Karpas-422 (cell line): ENCODE results near the gene SH3RF1. TPM values are rescaled to one million over a fixed set of nuclear protein-coding genes. Genes with fewer than 3 reads are reported as not detected.

ENCODE experiments used
- DNase-seq: peaks from one replicate; pipeline ENCODE4 v3.0.0-alpha.2; 2015
- H2AFZ ChIP-seq: fragments of 200-600 bp; sonication (generic); 2 replicates; pipeline ENCODE4 v1.6.1; 2014; ENCODE audit warnings: antibody characterized with exemption, low read length, mixed read lengths
- H3K27ac ChIP-seq: fragments of 200-600 bp; sonication (generic); 2 replicates; pipeline ENCODE4 v1.5.1; 2014; ENCODE audit warnings: mild to moderate bottlenecking, low read length, moderate library complexity
- H3K27me3 ChIP-seq: fragments of 200-600 bp; sonication (generic); 2 replicates; pipeline ENCODE4 v1.6.1; 2014; ENCODE audit warnings: low read length, mixed read lengths
- H3K36me3 ChIP-seq: fragments of 200-600 bp; sonication (generic); 2 replicates; pipeline ENCODE4 v1.6.1; 2014; ENCODE audit warnings: low read length, mixed read lengths; ENCODE audit not compliant: insufficient read depth
- H3K4me1 ChIP-seq: fragments of 200-600 bp; sonication (generic); 2 replicates; pipeline ENCODE4 v1.6.1; 2014; ENCODE audit warnings: mild to moderate bottlenecking, low read length, mixed read lengths
- H3K4me2 ChIP-seq: fragments of 200-600 bp; sonication (generic); 2 replicates; pipeline ENCODE4 v1.6.1; 2014; ENCODE audit warnings: low read length, low read depth, mild to moderate bottlenecking; ENCODE audit not compliant: poor library complexity, severe bottlenecking
- H3K4me3 ChIP-seq: fragments of 200-600 bp; sonication (generic); 2 replicates; pipeline ENCODE4 v1.5.1; 2014; ENCODE audit warnings: mild to moderate bottlenecking, antibody characterized with exemption, low read length, mixed read lengths
- H3K79me2 ChIP-seq: fragments of 200-600 bp; sonication (generic); 2 replicates; pipeline ENCODE4 v1.6.1; 2014; ENCODE audit warnings: mild to moderate bottlenecking, low read length, mixed read lengths
- H3K9ac ChIP-seq: fragments of 200-600 bp; sonication (generic); 2 replicates; pipeline ENCODE4 v1.6.0; 2014; ENCODE audit warnings: low read length
- H3K9me2 ChIP-seq: fragments of 200-600 bp; sonication (generic), shearing (Covaris generic); replicated peaks from 2 replicates; pipeline ENCODE4 v1.6.0; 2014; ENCODE audit warnings: mild to moderate bottlenecking, low read length, moderate library complexity; ENCODE audit not compliant: insufficient read depth
- H3K9me3 ChIP-seq: fragments of 300-700, 200-600 bp; sonication (generic); 2 replicates; pipeline ENCODE4 v1.6.1; 2014; ENCODE audit warnings: low read length, mixed read lengths
- H4K20me1 ChIP-seq: fragments of 200-600 bp; sonication (generic); 2 replicates; pipeline ENCODE4 v1.6.1; 2014; ENCODE audit warnings: mild to moderate bottlenecking, antibody characterized with exemption, low read length, low read depth; ENCODE audit not compliant: insufficient read depth
- total RNA-seq: library from RNA; depleted of rRNA; stranded (reverse); fragments of >200 nt; shearing (Covaris generic); gene quantifications from 2 replicates; pipeline ENCODE4 v1.2.3, GENCODE V29; 2014; ENCODE audit warnings: low replicate concordance

Gene SH3RF1
- total RNA-seq, 1 experiment from 2014 or later: not detected

DNA sequence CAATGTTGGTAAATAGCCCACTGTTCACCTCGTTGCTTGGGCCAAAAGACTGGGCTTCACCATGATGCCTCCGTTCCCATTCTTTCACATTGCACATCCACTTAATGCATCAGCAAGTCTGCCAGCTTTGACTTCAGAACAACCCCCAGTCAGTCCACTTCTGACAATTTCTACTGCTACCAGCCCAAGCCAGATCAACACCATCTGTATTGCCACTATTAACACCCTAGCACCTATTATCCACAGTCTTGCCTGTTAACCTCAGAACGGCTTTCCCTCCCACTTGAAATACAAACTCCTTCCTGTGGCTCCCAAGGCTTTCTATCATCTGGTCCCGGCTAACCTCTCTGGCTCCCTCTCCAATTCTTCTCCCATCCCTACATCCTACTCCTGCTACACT, 95.7 kb downstream of the SH3RF1 start:
- Histone ChIP-seq H3K9me2 (no peaks in the 10 kb centered on the region), H3K36me3 (no peaks in the 10 kb centered on the region), H2AFZ (no peak overlapping the region), H3K27ac (no peak overlapping the region), H3K4me3 (no peak overlapping the region), H3K79me2 (no peaks in the 10 kb centered on the region), H3K9ac (no peak overlapping the region), H3K4me1 (no peaks in the 10 kb centered on the region), H3K27me3 (no peaks in the 10 kb centered on the region), H3K9me3 (no peaks in the 10 kb centered on the region), H4K20me1 (no peaks in the 10 kb centered on the region), H3K4me2 (no peak overlapping the region)
- no peak for DNase-seq

DNA sequence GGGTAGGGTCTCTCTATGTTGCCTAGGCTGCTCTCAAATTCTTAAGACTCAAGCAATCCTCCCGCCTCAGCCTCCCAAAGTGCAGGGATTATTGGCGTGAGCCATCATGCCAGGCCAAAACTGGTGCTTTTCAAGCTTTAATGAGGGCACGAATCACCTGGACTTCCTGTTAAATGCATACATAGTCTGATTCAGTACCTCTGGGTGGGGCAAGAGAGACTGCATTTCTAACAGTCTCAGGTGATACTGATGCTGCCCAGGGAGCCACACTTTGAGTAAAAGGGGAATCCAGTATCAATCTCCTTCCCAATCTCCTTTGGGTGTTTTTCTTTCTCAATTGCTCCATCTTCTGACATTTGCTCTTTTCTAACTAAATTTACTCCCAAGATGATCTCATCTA, 96.5 kb downstream of the SH3RF1 start:
- DNase-seq: no peak
- Histone ChIP-seq H3K36me3 (no peaks in the 10 kb centered on the region), H3K27me3 (no peaks in the 10 kb centered on the region), H3K9me3 (no peaks in the 10 kb centered on the region), H3K4me1 (no peaks in the 10 kb centered on the region), H3K4me3 (no peak overlapping the region), H3K4me2 (no peak overlapping the region), H3K27ac (no peak overlapping the region), H3K79me2 (no peaks in the 10 kb centered on the region), H3K9ac (no peak overlapping the region), H4K20me1 (no peaks in the 10 kb centered on the region), H2AFZ (no peak overlapping the region), H3K9me2 (no peaks in the 10 kb centered on the region)

- no peaks in the 10 kb centered on the region for H4K20me1 ChIP-seq
- no peaks in the 10 kb centered on the region for H3K79me2 ChIP-seq
- no peaks in the 10 kb centered on the region for H3K9me2 ChIP-seq
- no peak overlapping the region for H3K4me3 ChIP-seq
- DNase-seq: no peak
- no peaks in the 10 kb centered on the region for H3K4me1 ChIP-seq
- no peaks in the 10 kb centered on the region for H3K9me3 ChIP-seq
- no peak overlapping the region for H3K4me2 ChIP-seq
- no peak overlapping the region for H3K9ac ChIP-seq
- H3K36me3 ChIP-seq: no peaks in the 10 kb centered on the region
- no peaks in the 10 kb centered on the region for H3K27me3 ChIP-seq
- H2AFZ ChIP-seq: no peak overlapping the region
- no peak overlapping the region for H3K27ac ChIP-seq
Observed at GRCh38 chr4:169167957-169168858, 102.5 kb downstream of the SH3RF1 start.

DNA sequence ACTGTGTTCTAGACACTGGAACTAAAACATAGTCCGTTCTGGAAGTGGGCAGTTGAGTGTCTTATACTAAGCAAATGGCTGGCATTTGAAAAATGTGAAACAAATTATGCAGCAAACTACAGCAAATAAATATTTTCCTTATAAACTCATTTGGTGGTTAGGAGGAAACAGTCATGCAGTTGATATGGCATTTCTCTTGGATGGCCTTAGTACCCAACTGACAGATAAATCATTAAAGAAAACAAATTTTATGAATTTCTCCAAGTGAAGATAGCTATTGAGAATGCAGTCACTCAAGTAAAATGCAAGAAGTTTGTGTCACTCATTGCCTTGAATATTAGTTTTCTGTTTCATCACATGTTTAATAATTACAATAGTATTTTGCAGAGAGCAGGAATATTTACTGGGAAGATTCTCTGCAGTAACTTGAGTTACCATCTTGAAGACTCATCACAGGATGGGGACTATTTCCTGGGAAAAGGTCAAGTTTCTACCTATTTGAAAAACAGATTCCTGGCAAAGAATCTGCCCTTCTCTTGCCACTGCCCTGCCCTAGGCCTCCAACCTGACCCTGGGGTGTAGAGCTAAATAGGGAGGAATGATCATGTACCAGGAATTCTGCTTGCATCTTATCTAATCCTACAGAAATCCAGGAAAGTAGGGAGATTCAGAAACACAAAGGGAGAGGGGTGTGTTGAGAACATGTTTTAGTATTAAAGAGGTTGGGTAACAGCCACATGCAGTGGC, 105.9 kb downstream of the SH3RF1 start:
- Histone ChIP-seq H3K4me1 (no peaks in the 10 kb centered on the region), H2AFZ (no peak overlapping the region), H3K36me3 (no peaks in the 10 kb centered on the region), H3K27me3 (no peaks in the 10 kb centered on the region), H3K9me2 (no peaks in the 10 kb centered on the region), H3K27ac (no peak overlapping the region), H3K9me3 (no peaks in the 10 kb centered on the region), H3K9ac (no peak overlapping the region), H3K4me2 (no peak overlapping the region), H3K79me2 (no peaks in the 10 kb centered on the region), H4K20me1 (no peaks in the 10 kb centered on the region), H3K4me3 (no peak overlapping the region)
- DNase-seq: no peak

- Histone ChIP-seq H3K9ac (no peak overlapping the region), H3K36me3 (no peaks in the 10 kb centered on the region), H3K9me3 (no peaks in the 10 kb centered on the region), H3K4me3 (no peak overlapping the region), H2AFZ (no peak overlapping the region), H3K79me2 (no peaks in the 10 kb centered on the region), H3K4me1 (no peaks in the 10 kb centered on the region), H3K4me2 (no peak overlapping the region), H4K20me1 (no peaks in the 10 kb centered on the region), H3K27ac (no peak overlapping the region), H3K27me3 (no peaks in the 10 kb centered on the region), H3K9me2 (no peaks in the 10 kb centered on the region)
- DNase-seq: no peak
Observed at GRCh38 chr4:169163947-169164668, 106.6 kb downstream of the SH3RF1 start.

- H3K4me3 ChIP-seq: no peak overlapping the region
- H3K9me2 ChIP-seq: no peaks in the 10 kb centered on the region
- no peaks in the 10 kb centered on the region for H4K20me1 ChIP-seq
- H3K27me3 ChIP-seq: no peaks in the 10 kb centered on the region
- H3K79me2 ChIP-seq: no peaks in the 10 kb centered on the region
- H3K4me2 ChIP-seq: no peak overlapping the region
- H3K27ac ChIP-seq: no peak overlapping the region
- DNase-seq: no peak
- H3K36me3 ChIP-seq: no peaks in the 10 kb centered on the region
- H3K9ac ChIP-seq: no peak overlapping the region
- no peaks in the 10 kb centered on the region for H3K4me1 ChIP-seq
- no peaks in the 10 kb centered on the region for H3K9me3 ChIP-seq
- H2AFZ ChIP-seq: no peak overlapping the region
Observed at GRCh38 chr4:169163495-169163894, 107.3 kb downstream of the SH3RF1 start.

GRCh38 chr4:169160825-169161224, 109.9 kb downstream of the SH3RF1 start:
- no peaks in the 10 kb centered on the region for H3K27me3 ChIP-seq

GRCh38 chr4:169159624-169160171, 111.1 kb downstream of the SH3RF1 start:
- H3K9ac ChIP-seq: no peak overlapping the region

More at GRCh38 chr4:169160825-169161224, 109.9 kb downstream of the SH3RF1 start:
- H3K9me2 ChIP-seq: no peaks in the 10 kb centered on the region
- H3K4me1 ChIP-seq: no peaks in the 10 kb centered on the region
- H2AFZ ChIP-seq: no peak overlapping the region
- DNase-seq: no peak
- H3K9ac ChIP-seq: no peak overlapping the region
- no peak overlapping the region for H3K27ac ChIP-seq
- H3K4me2 ChIP-seq: no peak overlapping the region
- no peak overlapping the region for H3K4me3 ChIP-seq
- no peaks in the 10 kb centered on the region for H3K36me3 ChIP-seq
- no peaks in the 10 kb centered on the region for H4K20me1 ChIP-seq
- no peaks in the 10 kb centered on the region for H3K79me2 ChIP-seq
- no peaks in the 10 kb centered on the region for H3K9me3 ChIP-seq

More at GRCh38 chr4:169159624-169160171, 111.1 kb downstream of the SH3RF1 start:
- Histone ChIP-seq H3K4me3 (no peak overlapping the region), H3K9me3 (no peaks in the 10 kb centered on the region), H3K9me2 (no peaks in the 10 kb centered on the region), H3K27me3 (no peaks in the 10 kb centered on the region), H3K4me1 (no peaks in the 10 kb centered on the region), H3K36me3 (no peaks in the 10 kb centered on the region), H3K4me2 (no peak overlapping the region), H4K20me1 (no peaks in the 10 kb centered on the region), H3K27ac (no peak overlapping the region), H2AFZ (no peak overlapping the region), H3K79me2 (no peaks in the 10 kb centered on the region)
- no peak for DNase-seq
